IPS-20b (cell line): ENCODE measurements around the gene MAGI1.
A peak's percentile ranks its signal among the peaks of the same experiment; 100 is the strongest.
"Not testable (repeated sequence)": the region's sequence is repeated elsewhere in the genome, so short reads cannot be mapped to it uniquely, and the experiment has no call there.

ENCODE experiments used
- H3K27ac ChIP-seq: one replicate; pipeline ENCODE4 v1.5.1; 2013; ENCODE audit warnings: low read length
- H3K27me3 ChIP-seq: 2 replicates; pipeline ENCODE4 v1.6.1; 2013; ENCODE audit warnings: mild to moderate bottlenecking, low read length, inconsistent platforms; ENCODE audit not compliant: insufficient read depth
- H3K36me3 ChIP-seq: 2 replicates; pipeline ENCODE4 v1.6.1; 2013; ENCODE audit warnings: low read depth, mild to moderate bottlenecking, inconsistent platforms, low read length, moderate library complexity; ENCODE audit not compliant: insufficient read depth
- H3K4me1 ChIP-seq: 2 replicates; pipeline ENCODE4 v1.6.1; 2013; ENCODE audit warnings: mild to moderate bottlenecking, control low read depth, inconsistent platforms, low read length, moderate library complexity; ENCODE audit not compliant: insufficient read depth
- H3K4me3 ChIP-seq: 2 replicates; pipeline ENCODE4 v1.5.1; 2013; ENCODE audit warnings: mild to moderate bottlenecking, low read length, inconsistent platforms
- H3K9ac ChIP-seq: 2 replicates; pipeline ENCODE4 v1.6.1; 2013; ENCODE audit warnings: low read depth, mild to moderate bottlenecking, inconsistent platforms, low read length, moderate library complexity
- H3K9me3 ChIP-seq: 2 replicates; pipeline ENCODE4 v1.6.1; 2013; ENCODE audit warnings: mild to moderate bottlenecking, low read depth, low read length, inconsistent platforms; ENCODE audit not compliant: insufficient read depth

The MAGI1 gene

DNA sequence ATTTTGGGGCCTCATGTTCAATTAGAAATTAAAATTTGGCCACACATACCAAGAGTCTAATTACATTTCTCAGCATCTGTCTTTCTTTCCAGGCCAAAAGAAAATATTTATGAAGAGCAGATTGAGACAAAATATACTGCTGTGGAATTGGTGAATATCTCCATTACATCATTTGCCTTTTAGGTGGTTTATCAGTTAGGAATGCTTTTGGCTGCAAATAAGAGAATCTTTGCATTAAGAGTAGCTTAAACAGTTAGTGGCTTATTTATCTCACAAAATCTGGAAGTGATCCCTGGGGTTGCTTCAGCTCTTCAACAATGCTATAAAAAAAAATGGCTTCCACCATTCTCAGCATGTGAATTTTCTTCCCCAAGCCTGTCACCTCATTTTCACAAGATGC is 308.7 kb downstream of the MAGI1 start:
- no peaks in the 10 kb centered on the region for H3K27me3 ChIP-seq
- no peak overlapping the region for H3K4me3 ChIP-seq
- no peak overlapping the region for H3K27ac ChIP-seq

DNA sequence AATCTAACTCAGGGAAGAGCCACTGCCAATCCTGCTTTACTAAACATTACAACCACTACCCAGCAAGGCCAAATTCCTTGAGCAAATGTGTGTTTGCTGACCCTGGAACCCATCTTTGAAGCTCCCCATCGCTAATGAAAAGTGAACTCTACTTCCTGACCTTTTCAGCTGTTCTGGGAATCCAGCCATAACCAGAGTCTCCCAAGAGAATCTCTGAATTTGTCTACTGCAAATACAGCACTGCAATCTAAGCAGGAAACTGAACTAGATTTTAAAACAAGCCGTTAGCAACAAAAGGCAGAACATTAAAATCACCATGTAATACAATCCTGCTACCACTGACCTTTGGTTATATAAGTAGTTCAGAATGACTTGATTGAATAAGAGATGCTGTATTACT is 309.2 kb downstream of the MAGI1 start:
- Histone ChIP-seq H3K9me3 (no peaks in the 10 kb centered on the region), H3K27me3 (no peaks in the 10 kb centered on the region), H3K9ac (no peak overlapping the region), H3K4me1 (peaks cover 31% of the 10 kb centered on the region), H3K4me3 (no peak overlapping the region), H3K36me3 (no peaks in the 10 kb centered on the region), H3K27ac (no peak overlapping the region)

More for the DNA sequence above, 308.7 kb downstream of the MAGI1 start:
- Histone ChIP-seq H3K4me1 (peaks cover 31% of the 10 kb centered on the region), H3K9ac (no peak overlapping the region), H3K36me3 (no peaks in the 10 kb centered on the region), H3K9me3 (no peaks in the 10 kb centered on the region)

DNA sequence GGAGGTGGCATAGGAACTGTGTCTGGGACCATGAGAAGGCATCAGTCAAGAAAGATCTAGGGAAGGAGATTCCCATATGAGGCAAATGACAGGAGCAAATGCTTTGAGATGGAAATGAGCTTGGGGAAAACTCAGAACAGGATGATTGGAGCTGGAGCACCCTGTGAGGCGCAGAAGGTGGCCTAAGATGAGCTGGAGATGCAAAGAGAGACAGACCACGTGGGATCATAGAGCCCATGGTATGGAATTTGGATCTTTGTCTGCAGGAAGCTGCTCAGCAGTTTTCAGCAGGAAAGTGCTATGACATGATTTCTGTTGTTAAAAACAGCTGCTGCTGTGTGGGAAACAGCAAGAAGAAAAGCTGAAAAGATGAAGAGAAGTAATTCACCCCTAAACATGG is 310.6 kb downstream of the MAGI1 start:
- no peaks in the 10 kb centered on the region for H3K27me3 ChIP-seq
- no peaks in the 10 kb centered on the region for H3K9me3 ChIP-seq
- no peaks in the 10 kb centered on the region for H3K36me3 ChIP-seq
- peak overlapping the region; percentile 3; the same call in 1 of the 2 replicates for H3K4me3 ChIP-seq
- H3K9ac ChIP-seq, result 0 out of 2 replicates have a peak overlapping the region, but pooled peaks have one; percentile 9
- H3K4me1 ChIP-seq, result peaks cover 31% of the 10 kb centered on the region
- H3K27ac ChIP-seq, result no peak overlapping the region

DNA sequence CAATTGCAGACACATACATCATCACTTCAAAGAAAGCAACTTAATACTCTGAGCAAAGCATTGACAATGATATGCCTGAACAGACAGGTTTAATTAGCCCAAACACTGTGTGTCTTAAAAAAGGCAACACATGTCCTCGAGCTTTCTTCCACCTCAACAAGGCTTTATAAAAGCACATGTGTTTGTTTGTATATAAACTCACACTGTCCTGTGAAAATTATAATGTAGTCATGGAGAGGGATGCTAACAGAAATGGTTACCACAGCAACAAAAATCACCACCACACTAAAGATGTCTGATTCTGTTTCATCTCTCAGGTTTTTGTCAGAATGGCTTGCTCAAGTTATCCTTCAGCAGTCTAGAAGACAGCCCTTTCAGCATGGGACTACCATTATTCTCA is 314.7 kb downstream of the MAGI1 start:
- no peak overlapping the region for H3K9ac ChIP-seq
- H3K36me3 ChIP-seq, result no peaks in the 10 kb centered on the region
- H3K27ac ChIP-seq, result no peak overlapping the region
- no peak overlapping the region for H3K4me3 ChIP-seq
- H3K27me3 ChIP-seq, result no peaks in the 10 kb centered on the region
- no peaks in the 10 kb centered on the region for H3K9me3 ChIP-seq
- H3K4me1 ChIP-seq, result peaks cover 29% of the 10 kb centered on the region

DNA sequence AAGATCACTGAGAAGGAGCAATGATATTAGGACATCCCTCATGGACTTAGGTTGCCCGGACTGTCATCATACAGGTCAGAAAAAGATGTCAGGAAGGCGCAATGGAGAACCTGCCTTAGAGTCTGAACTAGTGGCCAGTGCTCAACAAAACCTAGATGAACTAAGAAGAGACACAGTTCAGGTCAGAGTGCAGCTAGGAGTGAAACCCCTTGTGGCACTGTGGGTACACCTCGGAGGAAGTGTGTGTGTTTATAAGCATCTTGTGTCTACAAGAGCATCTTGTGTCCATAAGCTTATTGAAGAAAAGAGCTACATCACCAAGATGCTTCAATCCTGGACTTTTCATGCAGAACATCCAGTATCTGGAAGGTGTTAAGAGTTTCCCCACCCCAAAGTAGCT is 315.7 kb downstream of the MAGI1 start:
- no peak overlapping the region for H3K9ac ChIP-seq
- no peak overlapping the region for H3K4me3 ChIP-seq
- no peaks in the 10 kb centered on the region for H3K27me3 ChIP-seq
- no peaks in the 10 kb centered on the region for H3K9me3 ChIP-seq
- H3K36me3 ChIP-seq, result no peaks in the 10 kb centered on the region
- no peak overlapping the region for H3K27ac ChIP-seq
- peaks cover 26% of the 10 kb centered on the region for H3K4me1 ChIP-seq

DNA sequence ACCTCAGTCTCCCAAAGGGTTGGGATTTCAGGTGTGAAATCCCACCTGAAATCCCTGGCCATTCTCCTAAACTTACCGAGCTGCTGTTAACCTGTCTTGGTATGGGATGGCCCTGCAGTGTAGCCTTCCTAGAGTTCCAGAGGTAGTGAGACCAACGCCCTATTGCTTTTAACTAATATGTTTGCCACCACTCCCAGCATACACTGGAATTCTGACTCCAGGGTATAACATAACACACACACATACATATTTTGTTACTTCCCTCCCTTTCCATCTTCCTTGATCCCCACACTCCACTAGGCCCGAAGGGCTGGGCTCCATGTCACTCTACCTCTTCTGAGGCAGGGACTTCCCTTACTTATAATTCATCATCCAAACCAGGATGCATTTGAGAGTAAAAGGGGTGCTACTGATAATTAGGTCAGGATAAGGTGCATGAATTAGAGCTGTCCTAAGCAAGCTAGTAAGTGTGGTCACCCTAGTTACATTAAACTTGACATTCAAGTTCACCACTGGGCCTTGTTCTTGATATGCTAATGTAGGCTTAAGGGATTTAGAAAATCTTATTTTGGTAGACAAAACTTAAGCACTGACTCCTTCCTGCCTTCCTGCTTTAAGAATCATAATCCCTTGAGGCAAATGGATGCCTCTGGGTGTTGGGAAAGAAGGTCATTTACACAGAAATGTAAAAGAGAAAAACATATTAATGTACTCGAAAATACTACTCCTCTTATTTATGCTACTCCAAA is 317.6 kb downstream of the MAGI1 start:
- H3K36me3 ChIP-seq, result no peaks in the 10 kb centered on the region
- H3K9ac ChIP-seq, result no peak overlapping the region; the same call in 1 of the 2 replicates
- H3K27ac ChIP-seq, result no peak overlapping the region
- H3K4me1 ChIP-seq, result peaks cover 21% of the 10 kb centered on the region
- no peaks in the 10 kb centered on the region for H3K27me3 ChIP-seq
- H3K9me3 ChIP-seq, result no peaks in the 10 kb centered on the region
- peak overlapping the region; percentile 28; the same call in 1 of the 2 replicates for H3K4me3 ChIP-seq

DNA sequence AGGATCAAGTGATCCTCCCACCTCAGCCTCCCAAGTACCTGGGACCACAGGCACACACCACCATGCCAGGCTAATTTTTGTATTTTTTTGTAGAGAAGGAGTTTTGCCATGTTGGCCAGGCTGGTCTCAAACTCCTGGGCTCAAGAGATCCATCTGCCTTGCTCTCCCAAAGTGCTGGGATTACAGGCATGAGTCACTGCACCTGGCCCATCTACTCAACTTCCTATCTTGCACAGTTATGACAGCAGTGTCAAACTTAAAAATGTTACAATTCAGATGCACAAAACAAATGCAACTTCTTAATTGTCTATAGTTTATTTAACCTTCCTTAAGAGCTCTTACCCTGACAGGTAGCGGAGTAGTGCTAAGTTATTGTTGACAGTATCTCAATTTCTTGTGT is 319.1 kb downstream of the MAGI1 start:
- H3K27ac ChIP-seq, H3K9me3 ChIP-seq, H3K9ac ChIP-seq, H3K27me3 ChIP-seq, H3K36me3 ChIP-seq, H3K4me3 ChIP-seq: not testable (repeated sequence)
- H3K4me1 ChIP-seq, result peaks cover 31% of the 10 kb centered on the region; the same call in 1 of the 2 replicates

DNA sequence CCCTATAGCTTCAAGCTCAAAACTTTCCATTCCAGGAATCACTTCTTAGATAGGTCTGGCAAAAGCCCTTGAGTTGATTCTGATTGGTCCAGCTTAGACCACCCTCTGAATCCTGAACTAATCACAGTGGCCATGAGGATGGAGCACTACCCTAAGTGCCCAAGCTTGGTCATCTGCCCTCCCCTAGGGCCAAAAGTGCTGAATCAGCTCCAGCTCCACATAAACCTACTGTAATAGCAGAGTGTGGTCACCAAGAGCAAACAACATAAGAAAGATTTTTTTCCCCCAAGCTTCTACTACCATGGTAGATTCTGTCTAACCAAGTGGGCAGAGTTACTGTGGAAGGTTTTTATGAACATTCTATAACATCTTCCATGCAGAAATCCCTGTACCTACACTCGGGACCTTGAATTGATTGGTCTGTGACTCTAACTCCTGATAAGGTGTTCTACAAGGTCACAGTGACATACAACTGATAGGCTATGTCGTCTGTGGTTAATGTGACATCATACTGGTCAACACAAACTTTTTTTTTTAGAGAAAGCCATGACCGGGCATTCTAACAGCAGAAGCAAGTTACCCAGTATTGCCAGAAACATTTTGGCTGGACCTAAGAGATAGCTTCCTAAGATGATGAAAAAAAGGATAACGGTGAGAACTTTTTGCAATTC is 320.9 kb downstream of the MAGI1 start:
- H3K4me1 ChIP-seq, result peaks cover 43% of the 10 kb centered on the region
- no peak overlapping the region for H3K4me3 ChIP-seq
- no peaks in the 10 kb centered on the region for H3K27me3 ChIP-seq
- no peak overlapping the region for H3K27ac ChIP-seq
- no peaks in the 10 kb centered on the region for H3K9me3 ChIP-seq
- H3K36me3 ChIP-seq, result no peaks in the 10 kb centered on the region
- H3K9ac ChIP-seq, result no peak overlapping the region

DNA sequence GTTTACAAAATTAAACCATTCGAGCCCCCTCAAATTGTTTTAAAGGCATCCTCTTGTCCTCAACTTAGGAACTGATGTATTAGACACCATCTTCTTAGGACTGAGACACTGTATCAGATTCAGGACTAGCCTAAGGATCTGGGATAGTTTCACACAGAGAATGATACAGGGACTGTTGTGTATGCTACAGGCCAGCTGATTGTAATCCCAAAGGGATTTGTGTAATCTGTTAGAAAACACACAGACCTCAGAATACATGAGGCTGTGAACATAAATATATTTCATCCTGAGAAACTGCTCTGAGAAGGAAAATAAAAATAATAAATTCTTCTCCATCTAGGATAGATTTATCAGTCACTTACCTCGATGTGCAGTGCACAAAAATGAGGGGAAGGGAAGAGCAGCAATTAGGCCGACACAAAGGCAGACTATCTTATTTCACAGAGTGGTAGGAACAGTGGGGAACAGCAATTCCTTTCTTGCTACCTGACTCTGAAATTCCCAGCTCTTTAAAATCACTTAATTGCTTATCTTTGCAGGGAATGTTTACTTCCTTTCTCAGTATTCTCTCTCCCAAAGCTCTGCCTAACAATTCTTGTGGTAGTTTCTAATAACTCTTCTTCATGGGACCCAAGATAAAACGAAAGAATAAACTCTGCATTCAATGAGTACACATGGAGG is 322.5 kb downstream of the MAGI1 start:
- H3K27ac ChIP-seq, result no peak overlapping the region
- H3K9me3 ChIP-seq, result no peaks in the 10 kb centered on the region
- peaks cover 35% of the 10 kb centered on the region for H3K4me1 ChIP-seq
- peak overlapping the region; percentile 37 for H3K9ac ChIP-seq
- H3K27me3 ChIP-seq, result no peaks in the 10 kb centered on the region
- H3K4me3 ChIP-seq, result no peak overlapping the region
- H3K36me3 ChIP-seq, result no peaks in the 10 kb centered on the region

DNA sequence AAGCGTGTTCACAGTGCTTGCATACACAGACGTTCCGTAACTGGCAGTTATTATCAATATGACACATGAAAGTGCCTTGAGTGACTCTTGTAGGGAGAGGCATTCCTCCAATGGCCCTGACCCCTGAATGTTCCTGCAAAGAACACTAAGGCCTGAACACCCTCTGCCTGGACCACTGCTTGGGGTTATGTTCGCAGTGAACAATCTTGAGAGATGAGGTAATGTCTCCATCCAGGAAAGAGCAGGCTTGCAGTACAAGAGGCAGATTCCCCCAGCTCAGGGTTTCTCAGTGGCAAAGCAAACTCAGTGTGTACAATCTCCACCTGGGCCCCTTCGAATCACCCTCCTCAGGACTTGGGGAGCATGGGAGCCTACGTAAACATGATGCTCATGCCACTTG is 324.6 kb downstream of the MAGI1 start:
- Histone ChIP-seq H3K9ac (no peak overlapping the region), H3K36me3 (no peaks in the 10 kb centered on the region), H3K9me3 (no peaks in the 10 kb centered on the region), H3K4me1 (peaks cover 30% of the 10 kb centered on the region), H3K4me3 (no peak overlapping the region), H3K27me3 (no peaks in the 10 kb centered on the region), H3K27ac (no peak overlapping the region)

DNA sequence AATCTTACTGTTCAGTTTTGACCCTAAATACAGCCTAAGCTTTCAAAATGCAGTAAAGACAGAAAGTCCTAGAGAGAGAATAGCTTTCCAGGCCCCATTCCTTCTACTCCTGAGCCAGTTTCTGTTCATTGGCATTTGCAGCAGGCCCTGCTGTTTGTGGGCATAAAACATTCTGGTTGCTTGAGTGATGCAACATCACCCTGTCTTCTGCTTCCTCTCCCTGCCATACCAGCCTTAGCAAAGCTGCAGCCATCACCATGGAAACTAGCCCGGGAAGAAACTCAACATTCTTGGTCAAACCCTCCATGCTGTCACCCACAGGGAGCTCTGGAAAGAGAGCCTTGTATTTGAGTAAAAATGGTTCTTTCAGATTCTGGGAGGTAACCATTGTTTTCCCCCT is 325.7 kb downstream of the MAGI1 start:
- H3K27ac ChIP-seq, result peak overlapping the region; percentile 33
- peak overlapping the region; percentile 14; the same call in 1 of the 2 replicates for H3K9ac ChIP-seq

More for the DNA sequence above, 325.7 kb downstream of the MAGI1 start:
- Histone ChIP-seq H3K9me3 (no peaks in the 10 kb centered on the region), H3K4me1 (peaks cover 27% of the 10 kb centered on the region), H3K27me3 (no peaks in the 10 kb centered on the region), H3K4me3 (no peak overlapping the region), H3K36me3 (no peaks in the 10 kb centered on the region)
